Measurements from ENCODE around the gene TSR3.
A peak's percentile ranks its signal among the peaks of the same experiment; 100 is the strongest.

Gene TSR3

GRCh38 chr16:1351582-1352362 lies at the start of gene TSR3, which contains the start of gene GNPTG:
Gene TSR3 (minus strand): TSS chr16:1351878. CDS start chr16:1351804, 74 bp downstream.
Gene GNPTG (plus strand): TSS chr16:1351931. CDS start chr16:1351966, 35 bp downstream.
- DNase-seq = peak; percentile 86

- no peak for DNase-seq
Measured at GRCh38 chr16:1401061-1401757, 49.5 kb upstream of the TSR3 start.

- no peak for DNase-seq
Measured at GRCh38 chr16:1398826-1399581, 47.3 kb upstream of the TSR3 start.

GRCh38 chr16:1398351-1398750 lies 46.7 kb upstream of the TSR3 start:
- DNase-seq = no peak

- DNase-seq = no peak
Measured at GRCh38 chr16:1397779-1398178, 46.1 kb upstream of the TSR3 start.

- no peak for DNase-seq
Measured at GRCh38 chr16:1395444-1396031, 43.9 kb upstream of the TSR3 start.

- no peak for DNase-seq
Measured at GRCh38 chr16:1394367-1394951, 42.8 kb upstream of the TSR3 start.

- no peak for DNase-seq
Measured at GRCh38 chr16:1393613-1394176, 42.0 kb upstream of the TSR3 start.

GRCh38 chr16:1392826-1393225 lies 41.1 kb upstream of the TSR3 start:
- DNase-seq = no peak

- DNase-seq = no peak
Measured at GRCh38 chr16:1390239-1390779, 38.6 kb upstream of the TSR3 start.

GRCh38 chr16:1389762-1390161 lies 38.1 kb upstream of the TSR3 start:
- DNase-seq = no peak

GRCh38 chr16:1387331-1387730 lies 35.7 kb upstream of the TSR3 start:
- DNase-seq = no peak

GRCh38 chr16:1385232-1385631 lies 33.6 kb upstream of the TSR3 start:
- DNase-seq = no peak

GRCh38 chr16:1383556-1383955 lies 31.9 kb upstream of the TSR3 start:
- DNase-seq = no peak

GRCh38 chr16:1381612-1382406 lies 30.1 kb upstream of the TSR3 start:
- no peak for DNase-seq

- DNase-seq = no peak
Measured at GRCh38 chr16:1380195-1380594, 28.5 kb upstream of the TSR3 start.

- DNase-seq = peak; percentile 70
Measured at GRCh38 chr16:1379304-1380076, 27.8 kb upstream of the TSR3 start.

GRCh38 chr16:1378804-1379303 lies 27.2 kb upstream of the TSR3 start:
- DNase-seq = peak; percentile 50

- no peak for DNase-seq
Measured at GRCh38 chr16:1378087-1378803, 26.6 kb upstream of the TSR3 start.
